ENCODE measurements around the gene CYP4A11. TPM values are rescaled to one million over a fixed set of nuclear protein-coding genes. Genes with fewer than 3 reads are reported as not detected.
"Not testable (repeated sequence)": the region's sequence is repeated elsewhere in the genome, so short reads cannot be mapped to it uniquely, and the experiment has no call there.

CYP4A11 gene
- total RNA-seq, 1 donor from 2014 or later: not detected

- Histone ChIP-seq H3K27me3 (ENCODE audit: low read depth) (no peaks in the 10 kb centered on the region), H3K36me3 (no peaks in the 10 kb centered on the region), H3K27ac (no peak overlapping the region), H3K4me3 (no peak overlapping the region), H3K4me1 (no peaks in the 10 kb centered on the region), H3K9me3 (no peaks in the 10 kb centered on the region)
- intact Hi-C loops (cut with DNase I): no loop called here
- TF ChIP-seq, protein P1, sequence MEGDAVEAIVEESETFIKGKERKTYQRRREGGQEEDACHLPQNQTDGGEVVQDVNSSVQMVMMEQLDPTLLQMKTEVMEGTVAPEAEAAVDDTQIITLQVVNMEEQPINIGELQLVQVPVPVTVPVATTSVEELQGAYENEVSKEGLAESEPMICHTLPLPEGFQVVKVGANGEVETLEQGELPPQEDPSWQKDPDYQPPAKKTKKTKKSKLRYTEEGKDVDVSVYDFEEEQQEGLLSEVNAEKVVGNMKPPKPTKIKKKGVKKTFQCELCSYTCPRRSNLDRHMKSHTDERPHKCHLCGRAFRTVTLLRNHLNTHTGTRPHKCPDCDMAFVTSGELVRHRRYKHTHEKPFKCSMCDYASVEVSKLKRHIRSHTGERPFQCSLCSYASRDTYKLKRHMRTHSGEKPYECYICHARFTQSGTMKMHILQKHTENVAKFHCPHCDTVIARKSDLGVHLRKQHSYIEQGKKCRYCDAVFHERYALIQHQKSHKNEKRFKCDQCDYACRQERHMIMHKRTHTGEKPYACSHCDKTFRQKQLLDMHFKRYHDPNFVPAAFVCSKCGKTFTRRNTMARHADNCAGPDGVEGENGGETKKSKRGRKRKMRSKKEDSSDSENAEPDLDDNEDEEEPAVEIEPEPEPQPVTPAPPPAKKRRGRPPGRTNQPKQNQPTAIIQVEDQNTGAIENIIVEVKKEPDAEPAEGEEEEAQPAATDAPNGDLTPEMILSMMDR (IDR thresholded peaks at IDR 0.05): no peak
- DNase-seq (no peak), ATAC-seq (peak; percentile 92 to 94)
These were observed 810 bp upstream of the CYP4A11 start for GRCh38 chr1:46942086-46942485.

DNA sequence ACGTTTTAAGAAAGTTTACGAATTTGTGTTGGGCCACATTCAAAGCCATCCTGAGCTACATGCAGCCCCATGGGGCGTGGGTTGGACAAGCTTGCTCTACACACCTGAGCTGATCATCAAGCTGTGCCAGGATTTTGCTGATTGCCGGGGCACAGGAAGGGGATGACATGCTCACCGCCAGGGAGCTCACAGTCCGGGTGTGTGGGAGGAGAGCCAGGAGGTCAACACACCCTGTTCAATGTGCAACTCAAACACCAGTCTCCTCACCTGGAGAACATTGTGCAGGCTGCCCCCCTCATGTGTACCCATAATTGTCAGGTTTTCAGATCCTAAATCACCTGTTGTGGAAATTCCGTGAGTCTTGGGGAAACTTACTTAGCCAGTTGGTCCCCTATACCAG, 969 bp downstream of the CYP4A11 start:
- Histone ChIP-seq H3K27me3 (ENCODE audit: low read depth) (no peaks in the 10 kb centered on the region), H3K4me3 (no peak overlapping the region), H3K36me3 (no peaks in the 10 kb centered on the region), H3K27ac (no peak overlapping the region), H3K9me3 (no peaks in the 10 kb centered on the region), H3K4me1 (no peaks in the 10 kb centered on the region)
- TF ChIP-seq, protein P1 (IDR thresholded peaks at IDR 0.05): no peak
- ATAC-seq (no peak), DNase-seq (no peak)
- intact Hi-C loops (cut with DNase I): no loop called here

DNA sequence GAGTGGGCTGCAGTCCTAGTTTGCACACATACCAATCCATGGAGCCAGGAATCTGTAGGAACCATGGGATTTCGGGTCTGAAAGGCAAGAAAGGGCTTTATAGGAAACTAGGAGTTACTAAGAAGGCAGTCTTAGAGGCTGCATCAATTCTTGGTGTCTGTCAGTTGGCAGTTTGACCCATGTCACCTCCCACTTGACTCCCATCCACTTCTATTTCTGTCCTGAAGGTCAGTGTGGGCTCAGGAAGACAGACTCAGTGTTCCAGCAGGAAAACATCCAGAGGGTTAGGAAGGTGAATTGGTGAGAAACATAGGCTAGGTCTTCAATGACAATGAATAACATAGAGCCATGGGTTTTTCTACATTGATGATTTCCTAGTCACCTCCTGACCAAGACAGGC, 4.0 kb downstream of the CYP4A11 start:
- intact Hi-C loops (cut with DNase I): no loop called here
- DNase-seq: no peak
- no peaks in the 10 kb centered on the region for H3K27me3 ChIP-seq (ENCODE audit: low read depth)
- H3K27ac ChIP-seq: no peak overlapping the region
- TF ChIP-seq, protein P1 (IDR thresholded peaks at IDR 0.05): no peak
- H3K9me3 ChIP-seq: no peaks in the 10 kb centered on the region
- no peak overlapping the region for H3K4me3 ChIP-seq
- H3K4me1 ChIP-seq: no peaks in the 10 kb centered on the region
- no peak for ATAC-seq
- no peaks in the 10 kb centered on the region for H3K36me3 ChIP-seq

DNA sequence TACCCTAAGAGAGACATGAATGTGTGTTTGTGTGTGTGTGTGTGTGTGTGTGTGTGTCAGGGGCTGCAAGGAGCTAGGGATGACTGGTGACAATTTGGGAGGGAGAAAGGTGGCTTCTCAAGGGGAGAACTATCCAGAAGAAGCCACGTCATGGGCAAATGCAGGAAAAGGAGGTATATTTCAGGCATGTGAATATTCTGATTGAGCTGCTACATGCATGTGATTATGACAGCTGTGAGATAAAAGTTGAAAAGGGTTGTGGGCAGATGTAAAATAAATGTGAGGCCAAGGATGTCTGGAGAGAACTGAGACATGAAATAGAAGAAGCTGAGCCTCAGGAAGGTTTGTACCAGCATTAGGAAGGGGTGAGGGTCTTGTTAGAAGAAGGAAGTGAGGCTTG, 4.5 kb downstream of the CYP4A11 start:
- H3K36me3 ChIP-seq: no peaks in the 10 kb centered on the region
- no peaks in the 10 kb centered on the region for H3K9me3 ChIP-seq
- ATAC-seq (no peak), DNase-seq (no peak)
- TF ChIP-seq, protein P1 (IDR thresholded peaks at IDR 0.05): no peak
- no peak overlapping the region for H3K4me3 ChIP-seq
- intact Hi-C loops (cut with DNase I): no loop called here
- no peak overlapping the region for H3K27ac ChIP-seq
- no peaks in the 10 kb centered on the region for H3K27me3 ChIP-seq (ENCODE audit: low read depth)
- H3K4me1 ChIP-seq: no peaks in the 10 kb centered on the region

- intact Hi-C loops (cut with DNase I); H3K4me3 ChIP-seq; H3K4me1 ChIP-seq; H3K27ac ChIP-seq; H3K9me3 ChIP-seq; H3K27me3 ChIP-seq (ENCODE audit: low read depth); H3K36me3 ChIP-seq: not testable (repeated sequence)
- TF ChIP-seq, protein P1 (IDR thresholded peaks at IDR 0.05): peak; percentile 50
- ATAC-seq (peak; percentile 78 to 86), DNase-seq (peak; percentile 44)
These were observed 6.4 kb downstream of the CYP4A11 start for GRCh38 chr1:46934852-46935251.

GRCh38 chr1:46932020-46932419, 9.3 kb downstream of the CYP4A11 start:
- ATAC-seq; H3K27me3 ChIP-seq (ENCODE audit: low read depth); H3K4me1 ChIP-seq; H3K9me3 ChIP-seq; DNase-seq; H3K36me3 ChIP-seq; H3K4me3 ChIP-seq; intact Hi-C loops (cut with DNase I); H3K27ac ChIP-seq: not testable (repeated sequence)

Measured in lower lobe of right lung (tissue), 2 donors.